HG02678 (cell line): ENCODE results near the gene OAF.
"Not testable (repeated sequence)": the region's sequence is repeated elsewhere in the genome, so short reads cannot be mapped to it uniquely, and the experiment has no call there.

Experiments
- ATAC-seq: cut with Tn5 transposase; IDR thresholded peaks from one replicate; pipeline ENCODE4 v1.9.1; 2021; ENCODE audit warnings: mild to moderate bottlenecking, moderate library complexity; ENCODE audit not compliant: unreplicated experiment

The OAF gene

GRCh38 chr11:120261321-120261720 is 50.5 kb downstream of the OAF start:
- ATAC-seq: no peak

- no peak for ATAC-seq
Observed at GRCh38 chr11:120261931-120262330, 51.1 kb downstream of the OAF start.

- no peak for ATAC-seq
Observed at GRCh38 chr11:120267319-120267718, 56.5 kb downstream of the OAF start.

GRCh38 chr11:120268686-120269085 is 57.9 kb downstream of the OAF start:
- no peak for ATAC-seq

GRCh38 chr11:120270386-120270785 is 59.6 kb downstream of the OAF start:
- no peak for ATAC-seq

- no peak for ATAC-seq
Observed at GRCh38 chr11:120271672-120272071, 60.8 kb downstream of the OAF start.

GRCh38 chr11:120272303-120272702 is 61.5 kb downstream of the OAF start:
- ATAC-seq: no peak

- no peak for ATAC-seq
Observed at GRCh38 chr11:120273432-120273831, 62.6 kb downstream of the OAF start.

- ATAC-seq: not testable (repeated sequence)
Observed at GRCh38 chr11:120273956-120274355, 63.1 kb downstream of the OAF start.

GRCh38 chr11:120279502-120279901 is 68.7 kb downstream of the OAF start:
- ATAC-seq: no peak
